ENCODE data around the gene LCN6.

DNA sequence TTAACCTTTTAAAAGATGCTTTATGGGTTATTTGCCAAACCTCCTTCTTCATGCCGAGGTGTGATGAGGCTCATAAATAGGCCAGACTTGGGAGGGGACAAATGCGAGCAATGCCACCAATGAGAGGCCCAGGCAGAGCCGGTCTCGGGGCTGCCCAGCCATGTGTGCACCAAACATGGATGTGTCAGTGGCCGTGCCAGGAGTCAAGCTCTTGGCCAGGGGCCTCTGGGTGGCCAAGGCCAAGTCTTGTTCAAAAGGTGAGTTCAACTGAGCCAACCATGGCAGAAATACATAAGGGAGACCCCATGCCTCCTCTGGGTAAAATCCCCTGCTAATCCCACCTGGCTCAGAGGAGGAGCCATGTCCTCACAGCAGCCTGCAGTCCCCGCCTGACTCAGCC lies 26.9 kb upstream of the LCN6 start:
- TF ChIP-seq YY1 (IDR thresholded peaks at IDR 0.05; ENCODE audit: insufficient read depth, insufficient read length) (no peak), SUZ12 (IDR thresholded peaks at IDR 0.05; ENCODE audit: extremely low read depth, insufficient read depth, insufficient read length) (no peak), ZNF274 (IDR thresholded peaks at IDR 0.05; ENCODE audit: low read depth, low read length) (no peak)

All from NT2/D1 (cell line).